Body of pancreas (tissue), 4 donors: ENCODE results near the gene TAC1.

ENCODE experiments used
- CTCF ChIP-seq, 7 experiments: fragments of 450-650 bp in 4 of 7; fragments of 200-600 bp in 3 of 7; sonication (generic) in 3 of 7; IDR thresholded peaks; one replicate each; pipeline ENCODE4 v1.5.1; 2016 to 2019; ENCODE audit warnings: antibody characterized with exemption in 7 of 7
- POLR2A ChIP-seq, 3 donors: fragments of 450-650 bp; IDR thresholded peaks; one replicate each; pipeline ENCODE4 v1.6.1; 2016; ENCODE audit warnings: antibody characterized with exemption in 3 of 3, mild to moderate bottlenecking in 2 of 3

- TF ChIP-seq CTCF (IDR thresholded peaks at IDR 0.05) (no peak), POLR2A (IDR thresholded peaks at IDR 0.05) (no peak)
Observed at GRCh38 chr7:97772045-97772901, 40.4 kb downstream of the TAC1 start.
